B cell (primary cell): Measurements from ENCODE around the gene PEX12.
"Not testable (repeated sequence)": the region's sequence is repeated elsewhere in the genome, so short reads cannot be mapped to it uniquely, and the experiment has no call there.

ENCODE experiments used
- CTCF ChIP-seq: fragments of 200-600 bp; IDR thresholded peaks from one replicate; pipeline ENCODE4 v1.8.0; 2022; ENCODE audit warnings: antibody characterized with exemption, mild to moderate bottlenecking
- EZH2 ChIP-seq: IDR thresholded peaks from 2 replicates; pipeline ENCODE4 v1.6.1; 2012; ENCODE audit warnings: borderline replicate concordance, low read depth, mild to moderate bottlenecking, moderate library complexity, low read length; ENCODE audit not compliant: insufficient read depth, poor library complexity, severe bottlenecking

GRCh38 chr17:35535406-35535805 lies 43.0 kb downstream of the PEX12 start:
- not testable (repeated sequence) for TF ChIP-seq CTCF, EZH2
